ENCODE results near the gene PHLPP2. TPM values are rescaled to one million over a fixed set of nuclear protein-coding genes. Genes with fewer than 3 reads are reported as not detected.
A peak's percentile ranks its signal among the peaks of the same experiment; 100 is the strongest.
"Not testable (repeated sequence)": the region's sequence is repeated elsewhere in the genome, so short reads cannot be mapped to it uniquely, and the experiment has no call there.

The PHLPP2 gene
- total RNA-seq, 1 donor from 2014 or later: 22.5 TPM

DNA sequence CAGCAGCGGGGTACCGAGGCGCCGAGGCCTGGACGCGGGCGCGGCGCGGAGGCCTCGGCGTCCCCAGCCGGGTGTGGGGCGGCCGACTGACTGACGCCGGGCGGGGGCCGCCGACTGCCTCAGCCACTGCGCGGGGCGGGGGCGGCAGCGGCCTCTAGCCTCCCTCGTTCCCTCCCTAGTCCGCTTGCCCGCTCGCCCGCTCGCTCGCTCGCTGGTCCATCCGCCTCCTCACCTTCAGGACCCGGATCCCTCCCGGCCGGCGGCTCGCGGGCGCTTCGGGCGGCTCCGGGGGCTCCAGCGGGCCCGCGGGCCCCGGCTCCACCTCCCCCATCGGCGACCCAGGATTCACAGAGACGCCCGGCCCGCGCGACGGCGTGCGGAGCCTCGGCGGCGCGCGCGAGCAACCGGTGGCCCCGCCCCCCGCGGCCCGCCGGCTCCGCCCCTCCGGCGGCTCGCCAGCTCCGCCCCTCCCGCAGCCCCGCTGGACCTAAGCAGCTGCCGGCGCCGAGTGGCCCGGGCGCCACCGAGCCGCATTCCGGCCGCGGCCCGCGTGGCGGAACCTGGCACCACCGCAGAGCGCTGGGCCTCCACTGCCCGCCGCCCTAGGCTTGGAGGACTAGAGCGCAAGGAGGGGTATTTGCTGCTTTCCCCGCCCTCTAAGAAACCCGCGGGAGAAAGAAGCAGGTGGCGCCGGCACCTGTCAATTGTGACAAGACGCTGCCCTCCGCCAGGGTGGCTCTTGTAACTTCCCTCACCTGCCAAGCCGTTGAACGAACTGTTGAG, 773 bp downstream of the PHLPP2 start:
- intact Hi-C loops (cut with DNase I): no loop called here
- peak; percentile 85 for DNase-seq (ENCODE audit: low spot score)
- ATAC-seq: peak; percentile 88

DNA sequence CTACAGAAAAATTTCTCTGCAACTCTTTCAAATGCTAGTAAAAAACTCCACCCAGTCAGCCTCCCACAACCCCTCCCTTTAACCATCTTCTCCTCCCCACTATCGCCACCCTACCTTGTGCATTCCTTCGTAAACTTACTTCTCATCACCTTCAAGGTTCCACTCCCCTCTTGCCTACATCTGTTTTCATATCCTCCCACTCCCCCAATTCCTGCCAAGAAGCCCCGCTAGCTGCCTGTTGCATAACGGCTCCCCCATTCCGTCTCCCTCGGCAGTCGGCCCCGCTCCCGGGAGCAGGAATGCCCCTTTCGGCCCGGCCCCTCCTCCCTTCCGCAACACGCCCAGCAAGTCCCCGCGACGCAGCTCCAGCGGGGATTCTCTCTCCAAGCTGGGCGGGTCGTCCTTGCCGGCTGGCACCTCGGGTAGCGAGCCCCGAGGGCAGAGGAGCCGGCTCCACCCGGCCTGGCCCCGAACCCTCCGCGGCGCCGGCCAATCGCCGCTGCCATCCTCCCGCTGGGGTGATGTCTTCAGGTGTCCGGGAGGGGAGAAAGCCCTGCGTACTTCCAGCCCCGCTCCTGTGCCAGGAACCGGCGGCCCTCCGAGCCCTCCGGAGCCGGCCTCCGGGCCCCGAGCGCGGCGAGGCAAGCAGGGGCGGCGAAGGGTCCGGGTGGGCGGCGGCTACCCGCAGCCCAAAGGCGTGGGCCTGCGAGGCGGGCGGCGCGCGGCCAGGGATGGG, 1.5 kb downstream of the PHLPP2 start:
- peak; percentile 77 for DNase-seq (ENCODE audit: low spot score)
- intact Hi-C loops (cut with DNase I): no loop called here
- peak; percentile 71 for ATAC-seq

DNA sequence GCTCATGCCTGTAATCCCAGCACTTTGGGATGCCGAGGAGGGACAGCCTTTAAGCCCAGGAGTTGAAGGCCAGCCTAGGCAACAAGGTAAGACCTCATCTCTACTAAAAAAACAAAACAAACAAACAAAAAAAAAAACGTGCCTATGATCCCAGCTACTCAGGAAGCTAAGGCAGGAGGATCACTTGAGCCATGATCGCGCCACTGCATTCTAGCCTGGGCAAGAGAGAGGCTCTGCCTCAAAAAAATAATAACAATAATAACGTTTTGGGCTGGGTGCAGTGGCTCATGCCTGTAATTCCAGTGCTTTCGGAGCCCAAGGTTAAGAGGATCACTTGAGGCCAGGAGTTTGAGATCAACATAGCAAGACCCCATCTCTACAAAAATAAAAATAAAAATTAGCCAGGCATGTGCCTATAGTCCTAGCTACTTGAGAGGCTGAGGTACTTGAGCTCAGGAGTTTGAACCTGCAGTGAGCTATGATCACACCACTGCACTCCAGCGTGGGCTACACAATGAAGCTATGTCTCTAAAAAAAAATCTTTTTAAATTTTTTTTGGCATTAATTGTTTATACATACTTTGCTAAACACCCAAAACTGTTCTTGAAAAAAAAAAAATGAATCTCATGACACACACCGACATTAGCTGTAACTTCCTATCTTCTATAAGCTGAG, 3.3 kb downstream of the PHLPP2 start:
- ATAC-seq: no peak
- intact Hi-C loops (cut with DNase I): no loop called here
- DNase-seq (ENCODE audit: low spot score): no peak

DNA sequence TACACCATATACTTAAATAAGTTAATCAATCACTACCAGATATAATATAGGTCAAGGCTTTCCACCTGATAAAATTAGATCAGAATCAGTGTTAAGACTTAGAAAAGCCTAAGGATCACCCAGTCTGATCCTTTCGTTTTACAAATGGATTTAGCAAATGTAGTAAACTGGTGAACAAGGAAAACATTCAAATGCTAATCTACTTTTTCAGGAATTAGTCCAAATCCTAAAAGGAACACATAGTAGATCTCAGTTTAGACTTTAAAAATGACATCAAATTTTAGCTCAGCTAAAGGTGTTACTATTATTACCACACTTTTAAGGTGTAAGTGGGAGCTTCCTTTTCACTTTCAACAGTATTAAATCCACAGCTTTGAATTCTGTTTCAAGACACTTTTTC, 12.0 kb downstream of the PHLPP2 start:
- no peak for ATAC-seq
- no peak for DNase-seq (ENCODE audit: low spot score)
- intact Hi-C loops (cut with DNase I): no loop called here

DNA sequence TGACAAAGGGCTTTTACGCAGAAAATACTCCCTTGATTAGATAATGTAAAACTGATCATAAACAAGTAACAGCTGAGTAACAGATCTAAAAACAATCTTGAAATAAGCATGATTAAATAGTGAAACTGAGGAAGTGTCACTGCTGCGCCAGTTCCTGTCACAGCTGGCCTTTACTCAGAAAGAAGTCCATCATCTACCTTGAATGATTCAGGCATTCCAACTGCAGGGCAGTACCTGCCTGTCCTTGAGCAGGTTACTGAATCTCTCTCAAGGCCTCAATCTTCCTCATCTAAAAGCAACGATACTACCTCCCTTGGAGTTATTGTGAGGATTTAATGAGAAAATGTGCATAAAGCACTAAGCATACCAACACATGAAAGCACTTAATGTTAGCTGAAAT, 12.7 kb downstream of the PHLPP2 start:
- no peak for DNase-seq (ENCODE audit: low spot score)
- ATAC-seq: no peak
- intact Hi-C loops (cut with DNase I): no loop called here

DNA sequence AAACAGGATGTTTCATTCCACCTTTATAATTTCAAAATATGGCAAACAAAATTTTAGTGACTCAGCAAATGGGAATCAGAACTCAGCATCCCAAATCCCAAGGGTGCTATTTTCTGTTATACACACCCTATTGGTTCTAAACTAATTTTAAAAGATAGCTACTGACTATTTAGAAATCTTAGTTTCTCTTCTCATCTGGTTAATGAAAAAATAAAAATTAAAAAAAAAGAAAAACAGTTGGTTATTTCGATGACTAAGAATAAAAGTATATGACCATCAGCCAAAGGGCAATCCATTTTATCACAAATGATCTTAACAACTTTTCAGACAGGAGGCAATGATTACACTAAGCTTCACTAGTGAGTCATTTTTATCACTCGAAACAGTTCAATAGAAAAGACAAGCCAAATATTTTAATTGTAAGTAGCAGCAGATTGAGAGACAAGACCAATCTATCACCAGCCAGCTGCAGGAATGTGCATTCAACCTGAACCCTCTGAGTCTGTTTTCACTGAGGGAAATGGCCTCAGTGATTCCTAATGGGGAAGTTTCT, 15.2 kb downstream of the PHLPP2 start:
- ATAC-seq (no peak), DNase-seq (ENCODE audit: low spot score) (no peak)
- intact Hi-C loops (cut with DNase I): no loop called here

DNA sequence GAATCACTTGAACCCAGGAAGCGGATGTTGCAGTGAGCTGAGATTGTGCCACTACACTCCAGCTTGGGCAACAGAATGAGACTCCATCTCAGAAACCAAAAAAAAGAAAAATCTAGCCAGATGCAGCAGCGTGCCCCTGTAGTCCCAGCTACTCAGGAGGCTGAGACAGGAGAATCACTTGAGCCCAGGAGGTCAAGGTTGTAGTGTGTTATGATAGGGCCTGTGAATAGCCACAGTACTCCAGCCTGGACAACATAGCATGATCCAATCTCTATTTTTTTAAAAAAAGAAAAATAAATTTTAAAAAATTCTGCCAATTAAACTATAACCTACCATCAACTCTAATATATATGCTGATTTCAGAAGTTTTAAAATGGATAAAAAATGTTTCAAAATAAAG, 15.8 kb downstream of the PHLPP2 start:
- no peak for DNase-seq (ENCODE audit: low spot score)
- ATAC-seq: no peak
- intact Hi-C loops (cut with DNase I): no loop called here

DNA sequence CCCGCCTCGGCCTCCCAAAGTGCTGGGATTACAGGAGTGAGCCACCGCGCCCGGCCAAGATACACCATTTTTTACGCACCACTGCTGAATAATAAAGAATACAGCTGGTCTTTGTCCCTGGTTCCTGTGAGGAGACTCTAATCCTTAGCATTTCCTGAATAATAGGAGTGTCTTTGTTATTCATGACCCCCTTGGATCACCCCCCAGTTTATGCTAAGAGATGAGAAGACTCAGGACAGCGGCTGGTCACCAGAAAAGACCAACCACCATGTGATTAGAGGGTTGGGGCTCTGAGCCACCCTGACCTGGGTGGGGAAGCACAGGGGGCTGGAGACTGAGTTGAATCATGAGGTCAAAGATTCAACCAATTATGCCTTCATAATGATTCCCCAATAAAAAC, 17.3 kb downstream of the PHLPP2 start:
- intact Hi-C loops (cut with DNase I): no loop called here
- DNase-seq (ENCODE audit: low spot score) (no peak), ATAC-seq (no peak)

DNA sequence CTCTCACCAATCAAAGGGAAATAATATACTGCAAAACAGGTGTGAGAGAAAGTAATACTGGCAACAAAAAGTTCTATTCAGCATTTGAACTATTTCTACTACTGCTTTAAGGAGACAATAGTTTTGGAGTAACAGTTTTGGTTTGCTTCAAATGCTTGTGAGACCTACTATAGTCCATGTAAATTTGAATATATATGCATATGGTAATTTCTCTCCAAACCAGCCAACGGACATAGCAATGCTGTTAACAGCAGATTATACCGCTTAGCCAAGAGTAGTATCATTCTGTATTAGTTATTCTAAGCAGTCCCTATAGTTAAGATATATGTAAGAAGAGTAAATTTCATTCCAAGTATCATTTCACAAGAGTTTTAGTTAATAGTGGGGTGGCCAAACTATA, 18.5 kb downstream of the PHLPP2 start:
- intact Hi-C loops (cut with DNase I): no loop called here
- ATAC-seq: no peak
- no peak for DNase-seq (ENCODE audit: low spot score)

DNA sequence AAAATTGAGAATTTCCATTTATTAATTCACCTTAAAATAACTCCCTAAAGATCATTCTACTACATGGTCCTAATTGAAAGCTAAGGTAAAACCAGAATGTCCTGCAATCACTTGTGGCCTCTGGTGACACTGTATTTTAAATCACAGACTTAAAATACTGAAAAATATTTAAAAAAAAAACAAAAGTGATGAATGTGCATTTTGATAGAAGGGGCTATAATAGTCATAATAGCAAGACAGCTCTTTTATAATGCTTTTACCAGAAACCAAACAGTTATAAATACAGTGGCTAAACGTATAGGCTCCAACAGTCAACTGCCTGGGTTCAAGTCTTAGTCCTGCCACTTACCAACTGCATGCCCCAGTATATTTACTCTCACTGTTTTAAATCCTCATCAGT, 21.2 kb downstream of the PHLPP2 start:
- no peak for DNase-seq (ENCODE audit: low spot score)
- no peak for ATAC-seq
- intact Hi-C loops (cut with DNase I): no loop called here

DNA sequence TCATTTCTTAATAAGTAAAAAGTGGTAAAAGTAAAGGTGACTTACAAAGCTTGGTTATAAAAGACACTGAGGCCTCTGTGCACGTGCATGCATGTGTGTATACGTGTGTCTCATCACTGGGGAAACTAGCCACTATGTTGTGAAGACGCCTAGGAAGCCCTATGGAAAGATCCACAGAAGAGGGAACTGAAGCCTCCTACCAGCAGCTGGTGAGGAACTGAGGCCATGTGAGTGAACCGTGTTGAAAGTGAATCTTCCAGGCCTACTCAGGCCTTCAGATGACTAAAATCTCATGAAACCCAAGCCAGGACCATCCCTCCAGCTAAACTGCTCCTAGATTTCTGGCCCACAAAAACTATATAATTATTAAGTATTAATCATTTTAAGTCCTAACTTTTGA, 23.7 kb downstream of the PHLPP2 start:
- ATAC-seq: no peak
- DNase-seq (ENCODE audit: low spot score): no peak
- intact Hi-C loops (cut with DNase I): no loop called here

DNA sequence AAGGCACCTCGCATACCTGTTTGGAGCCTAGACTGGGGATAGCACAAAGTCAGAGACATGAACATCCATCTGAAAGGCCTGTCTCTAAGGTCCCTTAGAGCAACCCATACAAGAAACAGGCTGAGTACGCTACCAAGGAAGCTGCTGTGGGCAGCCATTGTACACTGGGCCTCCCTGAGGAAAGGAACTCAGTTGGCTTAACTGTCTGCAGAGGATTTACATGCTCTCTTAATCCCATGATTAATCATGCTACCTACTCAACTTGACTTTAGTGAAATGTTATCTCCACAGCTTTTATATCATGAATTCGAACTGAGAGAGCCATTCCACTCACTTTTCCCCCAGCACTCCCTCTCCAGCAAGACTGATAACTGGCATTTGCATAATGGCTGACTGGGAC, 26.0 kb downstream of the PHLPP2 start:
- intact Hi-C loops (cut with DNase I): no loop called here
- DNase-seq (ENCODE audit: low spot score) (no peak), ATAC-seq (no peak)

DNA sequence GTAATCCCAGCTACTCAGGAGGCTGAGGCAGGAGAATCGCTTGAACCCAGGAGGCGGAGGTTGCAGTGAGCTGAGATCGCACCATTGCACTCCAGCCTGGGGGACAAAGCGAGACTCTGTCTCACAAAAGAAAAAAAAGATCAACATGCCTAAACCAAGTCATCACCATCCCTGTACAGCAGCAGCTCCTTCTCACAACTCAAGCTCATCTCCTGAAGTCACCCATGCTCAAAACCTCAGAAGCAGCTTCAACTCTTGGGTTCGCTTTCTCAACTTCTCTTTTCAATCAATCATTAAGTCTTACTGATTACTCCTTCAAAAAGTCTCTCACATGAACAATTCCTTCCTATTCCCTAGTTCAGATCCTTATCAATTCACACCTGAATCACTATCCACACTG, 31.3 kb downstream of the PHLPP2 start:
- DNase-seq (ENCODE audit: low spot score) (no peak), ATAC-seq (no peak)
- intact Hi-C loops (cut with DNase I): no loop called here

DNA sequence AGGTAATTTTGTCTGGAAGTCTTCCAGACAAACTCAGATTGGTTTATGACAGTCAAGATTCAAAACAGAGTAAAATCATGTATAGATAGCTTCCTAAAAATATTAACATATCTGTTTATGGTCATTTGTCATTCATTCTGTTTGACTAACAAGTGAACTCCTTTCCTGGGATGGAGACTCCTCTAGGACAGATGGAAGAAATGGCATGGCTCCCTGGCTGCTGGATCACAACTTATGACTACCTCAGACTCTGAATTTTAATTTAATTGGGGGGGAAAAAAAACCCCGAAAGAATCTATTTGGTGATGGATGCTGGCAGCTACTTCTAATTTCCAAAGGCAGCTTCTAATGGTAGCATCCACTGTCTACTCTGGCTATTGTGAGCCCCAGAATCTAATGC, 34.6 kb downstream of the PHLPP2 start:
- no peak for ATAC-seq
- intact Hi-C loops (cut with DNase I): no loop called here
- DNase-seq (ENCODE audit: low spot score): no peak

DNA sequence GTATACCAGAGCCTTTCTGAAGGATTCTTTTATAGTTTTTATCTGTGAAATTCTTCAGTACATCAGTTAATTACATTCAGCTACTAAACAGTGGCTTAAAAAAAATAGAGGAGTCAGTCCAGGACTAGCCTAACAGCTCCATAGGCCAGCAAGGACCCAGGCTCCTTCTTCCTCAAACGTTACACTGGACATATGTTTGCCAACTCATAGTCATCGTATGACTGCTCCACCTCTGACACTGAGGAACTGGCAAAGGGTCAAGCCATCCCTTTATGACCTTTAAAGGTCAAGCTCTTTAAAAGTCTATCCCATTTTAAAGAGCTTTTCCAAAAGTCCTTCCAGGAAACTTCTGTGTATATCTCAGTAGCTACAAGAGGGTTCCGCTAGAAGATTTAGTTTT, 36.6 kb downstream of the PHLPP2 start:
- ATAC-seq: no peak
- intact Hi-C loops (cut with DNase I): no loop called here
- no peak for DNase-seq (ENCODE audit: low spot score)

DNA sequence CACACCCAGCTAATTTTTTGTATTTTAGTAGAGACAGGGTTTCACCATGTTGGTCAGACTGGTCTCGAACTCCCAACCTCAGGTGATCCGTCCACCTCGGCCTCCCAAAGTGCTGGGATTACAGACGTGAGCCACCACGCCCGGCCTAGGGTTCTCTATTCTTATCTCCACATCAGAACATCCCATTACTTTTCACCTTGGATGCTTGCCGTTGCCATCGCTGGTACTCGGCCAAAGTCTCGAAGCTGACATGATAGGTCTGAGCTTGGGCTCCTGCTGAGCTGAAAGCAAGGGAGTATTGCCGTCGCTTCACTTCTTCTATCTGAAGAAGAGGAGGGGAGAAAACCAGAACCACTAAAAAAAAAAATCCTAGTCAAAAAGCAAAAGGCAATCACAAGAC, 40.2 kb downstream of the PHLPP2 start:
- ATAC-seq; intact Hi-C loops (cut with DNase I); DNase-seq (ENCODE audit: low spot score): not testable (repeated sequence)

DNA sequence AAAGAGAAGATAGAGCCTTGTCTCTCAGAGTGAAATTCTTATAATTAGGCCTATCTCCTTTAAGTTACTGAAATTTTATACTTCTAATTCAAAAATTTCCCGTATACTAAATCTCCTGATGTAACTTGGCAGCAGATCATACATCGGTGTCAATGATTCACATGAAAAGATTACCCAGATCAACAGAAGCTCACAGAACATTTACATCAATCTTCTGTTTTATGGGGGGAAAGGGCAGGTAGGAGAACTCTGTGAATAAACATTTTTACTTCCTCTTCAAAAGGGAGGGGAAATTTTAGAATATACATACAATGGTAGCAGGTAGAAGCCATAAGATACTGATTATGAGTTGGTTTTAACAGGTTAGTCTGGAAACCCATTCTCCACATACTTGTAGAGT, 43.1 kb downstream of the PHLPP2 start:
- ATAC-seq: no peak
- no peak for DNase-seq (ENCODE audit: low spot score)
- intact Hi-C loops (cut with DNase I): no loop called here

DNA sequence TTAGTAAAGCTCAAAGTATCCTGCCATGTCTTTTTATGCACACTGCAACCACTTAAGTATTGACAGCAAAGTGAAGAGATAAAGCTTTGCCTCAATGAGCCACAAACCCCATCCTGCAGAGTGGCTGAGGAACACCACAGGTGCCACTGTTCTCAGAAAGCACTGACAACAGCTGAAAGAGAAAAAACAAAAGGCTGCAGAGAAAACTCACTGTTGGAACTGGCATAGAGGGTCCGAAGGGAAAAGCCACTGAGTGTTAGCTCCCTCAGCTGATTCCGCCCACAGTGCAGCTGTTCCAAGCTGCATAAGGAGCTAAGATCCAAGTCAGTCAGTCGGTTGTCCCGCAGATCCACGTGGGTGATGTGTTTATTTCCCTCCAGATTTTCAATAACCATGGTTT, 48.3 kb downstream of the PHLPP2 start:
- no peak for DNase-seq (ENCODE audit: low spot score)
- ATAC-seq: no peak
- intact Hi-C loops (cut with DNase I): no loop called here

DNA sequence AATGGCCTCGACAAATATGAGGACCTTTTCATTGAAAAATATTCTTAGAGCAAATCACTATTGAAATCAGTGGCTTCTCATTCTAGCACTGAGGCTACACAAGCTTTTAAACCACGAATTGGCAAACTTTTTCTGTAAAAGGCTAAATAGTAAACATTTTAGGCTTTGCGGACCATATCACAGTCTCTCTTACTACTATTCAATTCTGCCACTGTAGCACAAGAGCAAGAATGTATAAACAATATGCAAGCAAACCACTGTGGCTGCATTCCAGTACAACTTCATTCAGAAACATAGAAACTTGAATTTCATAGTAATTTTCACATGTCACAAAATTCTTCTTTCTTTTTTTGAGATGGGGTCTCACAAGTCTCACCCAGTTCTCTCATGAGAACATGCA, 49.1 kb downstream of the PHLPP2 start:
- DNase-seq (ENCODE audit: low spot score) (no peak), ATAC-seq (no peak)
- intact Hi-C loops (cut with DNase I): no loop called here

DNA sequence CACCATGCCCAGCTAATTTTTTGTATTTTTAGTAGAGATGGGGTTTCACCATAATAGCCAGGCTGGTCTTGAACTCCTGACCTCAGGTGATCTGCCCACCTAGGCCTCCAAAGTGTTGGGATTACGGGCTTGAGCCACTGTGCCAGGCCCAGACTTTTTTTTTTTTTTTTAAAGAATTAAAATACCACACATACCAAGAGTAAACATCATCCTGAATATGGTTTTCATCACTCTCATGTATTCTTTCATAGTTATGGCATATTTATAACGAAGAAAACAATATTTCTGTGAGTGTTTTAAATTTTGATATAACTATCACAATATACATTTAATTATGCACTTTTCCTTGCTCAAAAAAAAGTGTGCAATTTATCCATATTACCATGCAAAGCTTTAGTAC, 50.3 kb downstream of the PHLPP2 start:
- no peak for ATAC-seq
- DNase-seq (ENCODE audit: low spot score): no peak
- intact Hi-C loops (cut with DNase I): no loop called here
